ENCODE data around the gene SSUH2. TPM values are rescaled to one million over a fixed set of nuclear protein-coding genes. Genes with fewer than 3 reads are reported as not detected.

Gene SSUH2
- total RNA-seq, 1 donor from 2014 or later, result not detected

DNA sequence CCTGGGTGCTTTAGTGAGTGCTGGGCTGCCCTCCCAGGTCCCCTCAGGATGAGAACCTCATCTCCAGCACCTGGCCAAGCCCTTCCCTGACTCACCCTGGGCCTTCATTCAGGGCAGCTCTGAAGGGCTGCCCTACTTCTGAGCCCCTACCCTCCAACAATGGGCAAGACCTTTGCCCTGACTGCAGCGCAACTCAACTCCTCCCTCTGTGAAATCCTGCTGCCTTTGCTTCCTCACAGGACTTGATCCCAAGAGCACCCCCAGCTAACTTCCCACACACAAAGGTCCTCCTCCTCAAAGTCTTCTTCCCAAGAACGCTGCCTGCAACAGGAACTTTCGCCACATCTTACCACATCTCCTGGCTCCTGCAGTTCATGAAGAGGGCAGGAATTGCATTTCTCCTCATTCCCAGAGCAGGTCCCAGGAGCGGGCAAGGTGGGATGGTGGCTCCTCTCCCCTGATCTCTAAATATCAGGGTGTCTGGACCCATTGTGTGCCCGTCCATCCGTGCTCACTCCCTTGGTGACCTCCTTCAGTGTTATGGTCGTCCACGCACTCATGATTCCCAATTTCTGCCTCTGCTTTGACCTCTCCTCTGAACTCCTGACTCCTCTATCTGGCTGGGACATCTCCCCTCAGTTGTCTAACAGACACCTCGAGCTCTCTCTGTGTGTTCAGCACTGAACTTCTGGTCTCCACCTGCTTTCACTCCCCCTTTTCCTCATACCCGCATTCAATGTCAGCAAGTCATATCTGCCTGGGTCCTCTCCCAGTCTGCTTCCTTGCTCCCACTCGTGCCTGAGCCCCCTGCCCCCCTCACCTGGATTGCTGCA is 4.5 kb upstream of the SSUH2 start:
- DNase-seq (no peak), ATAC-seq (no peak)
- H3K4me1 ChIP-seq, result no peaks in the 10 kb centered on the region
- intact Hi-C loops (cut with DNase I), result no loop called here
- H3K27me3 ChIP-seq, result no peaks in the 10 kb centered on the region
- no peaks in the 10 kb centered on the region for H3K9me3 ChIP-seq
- TF ChIP-seq, protein P1, sequence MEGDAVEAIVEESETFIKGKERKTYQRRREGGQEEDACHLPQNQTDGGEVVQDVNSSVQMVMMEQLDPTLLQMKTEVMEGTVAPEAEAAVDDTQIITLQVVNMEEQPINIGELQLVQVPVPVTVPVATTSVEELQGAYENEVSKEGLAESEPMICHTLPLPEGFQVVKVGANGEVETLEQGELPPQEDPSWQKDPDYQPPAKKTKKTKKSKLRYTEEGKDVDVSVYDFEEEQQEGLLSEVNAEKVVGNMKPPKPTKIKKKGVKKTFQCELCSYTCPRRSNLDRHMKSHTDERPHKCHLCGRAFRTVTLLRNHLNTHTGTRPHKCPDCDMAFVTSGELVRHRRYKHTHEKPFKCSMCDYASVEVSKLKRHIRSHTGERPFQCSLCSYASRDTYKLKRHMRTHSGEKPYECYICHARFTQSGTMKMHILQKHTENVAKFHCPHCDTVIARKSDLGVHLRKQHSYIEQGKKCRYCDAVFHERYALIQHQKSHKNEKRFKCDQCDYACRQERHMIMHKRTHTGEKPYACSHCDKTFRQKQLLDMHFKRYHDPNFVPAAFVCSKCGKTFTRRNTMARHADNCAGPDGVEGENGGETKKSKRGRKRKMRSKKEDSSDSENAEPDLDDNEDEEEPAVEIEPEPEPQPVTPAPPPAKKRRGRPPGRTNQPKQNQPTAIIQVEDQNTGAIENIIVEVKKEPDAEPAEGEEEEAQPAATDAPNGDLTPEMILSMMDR (IDR thresholded peaks at IDR 0.05), result no peak
- no peak overlapping the region for H3K27ac ChIP-seq
- no peaks in the 10 kb centered on the region for H3K36me3 ChIP-seq
- no peak overlapping the region for H3K4me3 ChIP-seq

DNA sequence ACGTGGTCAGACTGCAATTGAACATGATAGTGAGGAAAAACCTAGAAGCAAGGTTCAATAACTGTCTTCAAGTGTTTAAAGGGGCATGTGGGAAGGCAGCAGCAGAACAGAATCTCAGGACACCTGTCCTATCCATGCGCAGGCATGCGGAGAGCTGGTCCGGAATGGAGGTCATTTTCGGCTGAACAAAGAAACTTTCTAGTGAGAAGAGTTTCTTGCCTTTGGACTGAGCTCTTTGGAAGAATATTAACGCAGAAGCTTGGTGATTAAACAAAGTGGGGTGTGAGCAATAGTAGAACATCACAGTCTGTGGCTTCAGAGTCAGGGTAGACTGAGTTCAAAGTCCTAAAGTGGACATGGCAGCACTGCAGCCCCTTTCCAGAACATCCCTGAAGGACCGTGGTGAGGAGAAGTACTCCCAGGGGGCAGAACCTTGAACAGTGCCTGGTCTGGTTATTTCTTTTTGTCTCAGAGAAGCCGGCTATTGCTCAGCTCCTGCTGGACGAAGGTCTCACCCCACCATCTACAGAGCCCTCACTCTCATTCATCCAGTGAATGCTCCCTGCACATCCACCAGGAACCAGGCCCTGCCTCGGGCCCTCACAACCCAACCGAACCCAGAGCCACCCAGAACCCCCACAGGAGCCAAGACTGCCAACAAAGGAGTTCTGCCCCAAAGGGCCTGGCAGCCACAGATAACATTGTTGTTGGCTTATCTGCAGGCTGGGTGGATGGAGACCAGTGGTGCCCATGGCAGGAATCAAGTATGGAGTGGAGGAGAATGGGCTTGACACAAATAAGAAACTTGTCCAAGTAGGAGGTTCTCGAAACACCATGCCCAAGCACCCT is 2.8 kb upstream of the SSUH2 start:
- Histone ChIP-seq H3K36me3 (no peaks in the 10 kb centered on the region), H3K4me3 (no peak overlapping the region), H3K4me1 (no peaks in the 10 kb centered on the region), H3K27ac (no peak overlapping the region), H3K9me3 (no peaks in the 10 kb centered on the region), H3K27me3 (no peaks in the 10 kb centered on the region)
- TF ChIP-seq, protein P1 (IDR thresholded peaks at IDR 0.05), result no peak
- intact Hi-C loops (cut with DNase I), result no loop called here
- DNase-seq (no peak), ATAC-seq (no peak)

DNA sequence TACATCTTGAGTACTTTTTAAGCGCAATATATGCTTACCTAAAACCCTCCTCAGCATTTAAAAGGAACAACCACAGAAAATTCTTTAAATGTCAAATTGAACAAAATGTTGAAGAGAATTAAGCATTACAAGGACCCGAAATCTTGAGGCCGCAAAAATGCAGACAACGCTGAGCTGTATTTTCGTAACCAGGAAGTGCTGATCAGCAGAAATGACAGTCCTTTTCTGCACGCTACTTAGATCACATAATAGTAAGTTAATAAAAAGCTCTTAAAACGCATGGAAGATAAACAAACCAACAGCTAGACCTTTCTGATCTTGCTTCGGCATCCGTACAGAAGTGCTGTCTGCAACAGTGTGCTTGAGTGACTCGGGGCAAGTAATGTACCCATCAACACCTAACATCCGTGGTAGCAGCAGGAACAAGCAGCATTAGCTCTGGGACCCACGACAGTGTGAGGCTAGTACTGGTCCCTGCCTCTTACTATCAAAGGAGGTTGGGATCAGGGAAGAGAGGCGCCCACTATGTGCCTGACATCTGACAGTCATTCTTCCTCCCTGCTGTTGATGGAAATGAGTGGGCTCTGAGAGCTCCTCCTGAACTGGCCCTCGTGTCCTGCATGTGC is 1.8 kb upstream of the SSUH2 start:
- no peak for DNase-seq
- Histone ChIP-seq H3K4me1 (no peaks in the 10 kb centered on the region), H3K27me3 (no peaks in the 10 kb centered on the region), H3K27ac (no peak overlapping the region), H3K4me3 (no peak overlapping the region), H3K9me3 (no peaks in the 10 kb centered on the region), H3K36me3 (no peaks in the 10 kb centered on the region)
- TF ChIP-seq, protein P1 (IDR thresholded peaks at IDR 0.05), result no peak
- intact Hi-C loops (cut with DNase I), result no loop called here
- no peak for ATAC-seq

DNA sequence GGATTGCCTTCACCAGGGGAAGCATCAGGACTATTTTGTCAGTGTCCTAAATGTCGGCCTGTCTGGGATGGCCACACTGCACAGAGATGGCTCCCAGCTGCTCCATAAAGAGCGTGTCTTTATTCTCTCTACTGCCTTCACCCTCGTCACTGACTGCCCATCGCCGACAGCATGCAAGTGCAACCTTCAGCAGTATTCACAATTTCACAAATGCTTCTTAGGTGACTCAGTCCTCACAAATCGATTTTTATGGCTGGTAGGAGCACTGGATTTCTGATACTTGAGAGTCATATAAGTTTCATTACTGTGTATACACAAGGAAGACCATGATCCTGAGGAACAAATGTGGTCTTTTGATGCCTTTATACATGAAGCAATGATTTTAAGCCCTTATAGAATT is 1.1 kb upstream of the SSUH2 start:
- DNase-seq (no peak), ATAC-seq (no peak)
- no peaks in the 10 kb centered on the region for H3K4me1 ChIP-seq
- TF ChIP-seq, protein P1 (IDR thresholded peaks at IDR 0.05), result no peak
- no peaks in the 10 kb centered on the region for H3K27me3 ChIP-seq
- no peaks in the 10 kb centered on the region for H3K36me3 ChIP-seq
- intact Hi-C loops (cut with DNase I), result no loop called here
- H3K9me3 ChIP-seq, result no peaks in the 10 kb centered on the region
- H3K27ac ChIP-seq, result no peak overlapping the region
- no peak overlapping the region for H3K4me3 ChIP-seq

DNA sequence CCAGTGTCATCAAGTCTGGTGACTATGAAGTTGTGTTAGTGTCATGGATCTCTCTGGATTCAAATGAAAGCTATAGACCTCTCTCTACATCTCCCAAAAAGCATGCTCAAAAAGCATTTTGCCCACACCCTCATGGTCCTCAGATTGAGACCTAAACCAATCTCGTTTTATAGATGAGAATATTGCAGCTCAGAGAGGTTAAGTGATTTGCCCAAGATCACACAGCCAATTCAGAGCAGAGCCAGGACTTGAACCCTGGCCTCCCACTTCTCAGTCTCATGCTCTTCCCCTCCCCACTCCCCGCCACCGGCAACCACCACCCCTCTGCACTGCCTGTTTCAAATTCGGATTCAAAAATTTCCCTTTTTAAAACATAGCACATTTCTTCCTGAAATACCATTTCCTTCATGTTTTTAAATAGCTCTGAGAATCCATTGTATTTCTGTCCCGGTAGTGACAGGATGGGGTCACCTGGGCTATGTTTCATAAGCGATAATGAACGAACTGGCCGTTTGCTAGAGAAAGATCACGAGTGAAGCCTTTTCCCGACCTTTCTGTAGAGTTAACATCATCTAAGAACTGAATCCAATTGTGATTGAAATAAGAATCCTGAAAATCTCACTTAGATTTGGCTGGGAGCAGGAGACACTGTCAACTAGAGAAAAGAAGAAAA is 769 bp downstream of the SSUH2 start:
- no peaks in the 10 kb centered on the region for H3K4me1 ChIP-seq
- TF ChIP-seq, protein P1 (IDR thresholded peaks at IDR 0.05), result no peak

More for the DNA sequence above, 769 bp downstream of the SSUH2 start:
- no peak overlapping the region for H3K4me3 ChIP-seq
- H3K27me3 ChIP-seq, result no peaks in the 10 kb centered on the region
- H3K9me3 ChIP-seq, result no peaks in the 10 kb centered on the region
- intact Hi-C loops (cut with DNase I), result no loop called here
- H3K36me3 ChIP-seq, result no peaks in the 10 kb centered on the region
- no peak overlapping the region for H3K27ac ChIP-seq
- no peak for ATAC-seq
- no peak for DNase-seq
